HUES6 (cell line): ENCODE data around the gene DYSF.

Experiments
- H3K27ac ChIP-seq: 2 replicates; pipeline ENCODE4 v1.7.0; 2013; ENCODE audit warnings: low read depth, mild to moderate bottlenecking, low read length, inconsistent platforms
- H3K27me3 ChIP-seq: 2 replicates; pipeline ENCODE4 v1.6.1; 2013; ENCODE audit warnings: low read length; ENCODE audit not compliant: control insufficient read depth, insufficient read depth
- H3K36me3 ChIP-seq: 2 replicates; pipeline ENCODE4 v1.6.1; 2013; ENCODE audit warnings: low read length; ENCODE audit not compliant: control insufficient read depth, insufficient read depth
- H3K4me1 ChIP-seq: 2 replicates; pipeline ENCODE4 v1.6.1; 2013; ENCODE audit warnings: low read length; ENCODE audit not compliant: control insufficient read depth, insufficient read depth
- H3K4me3 ChIP-seq: 2 replicates; pipeline ENCODE4 v1.5.1; 2013; ENCODE audit warnings: low read depth, low read length
- H3K9ac ChIP-seq: one replicate; pipeline ENCODE4 v1.6.1; 2013; ENCODE audit warnings: mild to moderate bottlenecking, low read length
- H3K9me3 ChIP-seq: 2 replicates; pipeline ENCODE4 v1.6.1; 2013; ENCODE audit warnings: low read depth, low read length; ENCODE audit not compliant: control insufficient read depth, insufficient read depth

DYSF gene

GRCh38 chr2:71728036-71728435, 274.7 kb downstream of the DYSF start:
- Histone ChIP-seq H3K27ac (no peak overlapping the region), H3K4me3 (no peak overlapping the region), H3K9me3 (peaks cover 8% of the 10 kb centered on the region), H3K9ac (no peak overlapping the region), H3K36me3 (no peaks in the 10 kb centered on the region), H3K27me3 (no peaks in the 10 kb centered on the region), H3K4me1 (no peaks in the 10 kb centered on the region)

DNA sequence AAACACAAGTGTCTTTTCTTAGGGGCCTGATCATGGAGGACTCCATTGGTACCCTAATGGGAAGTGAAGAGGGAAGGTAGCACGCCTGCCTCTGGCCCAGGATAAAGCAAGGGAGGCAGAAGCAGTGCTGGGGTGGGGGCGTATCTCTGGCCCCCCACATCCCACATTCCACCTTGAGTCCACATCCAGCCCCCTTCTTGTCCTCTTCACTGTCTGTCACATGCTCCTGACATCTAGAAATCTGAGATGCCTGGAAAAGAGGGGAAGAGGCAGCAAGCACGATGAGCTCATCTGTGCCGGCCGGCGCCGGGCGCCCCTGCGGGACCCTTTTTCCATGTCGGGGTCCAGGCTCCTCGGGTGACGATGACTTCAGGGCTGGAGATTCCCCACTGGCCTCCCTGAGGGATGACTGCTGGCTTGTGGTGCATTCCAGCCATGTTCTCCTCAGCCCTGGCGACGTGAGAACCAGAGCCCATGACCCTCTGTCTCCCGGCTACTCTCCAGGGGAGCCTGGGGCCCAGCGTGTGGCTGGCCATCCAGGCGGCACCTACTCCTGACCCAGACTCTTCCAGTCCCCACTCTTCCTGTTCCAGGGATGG, 277.5 kb downstream of the DYSF start:
- H3K9me3 ChIP-seq = no peaks in the 10 kb centered on the region
- H3K4me1 ChIP-seq = no peaks in the 10 kb centered on the region
- H3K4me3 ChIP-seq = no peak overlapping the region
- H3K27me3 ChIP-seq = no peaks in the 10 kb centered on the region
- H3K9ac ChIP-seq = no peak overlapping the region
- no peak overlapping the region for H3K27ac ChIP-seq
- H3K36me3 ChIP-seq = no peaks in the 10 kb centered on the region

DNA sequence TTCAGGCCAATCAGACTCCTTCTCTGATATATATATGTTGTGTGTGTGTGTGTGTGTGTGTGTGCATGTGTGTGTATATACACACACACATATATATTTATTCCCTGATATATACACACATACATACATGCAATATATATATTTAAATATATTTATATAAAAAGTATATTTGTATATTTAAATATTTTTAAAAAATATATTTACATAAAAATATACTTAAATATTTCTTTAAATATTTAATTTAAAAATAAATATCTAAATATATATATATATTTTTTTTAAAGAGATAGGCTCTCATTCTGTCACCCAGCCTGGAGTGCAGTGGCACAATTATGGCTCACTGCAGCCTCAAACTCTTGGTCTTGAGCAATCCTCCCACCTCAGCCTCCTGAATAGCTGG, 281.3 kb downstream of the DYSF start:
- no peak overlapping the region for H3K4me3 ChIP-seq
- no peaks in the 10 kb centered on the region for H3K4me1 ChIP-seq
- no peaks in the 10 kb centered on the region for H3K27me3 ChIP-seq
- H3K27ac ChIP-seq = no peak overlapping the region
- no peak overlapping the region for H3K9ac ChIP-seq
- no peaks in the 10 kb centered on the region for H3K9me3 ChIP-seq
- H3K36me3 ChIP-seq = no peaks in the 10 kb centered on the region

- Histone ChIP-seq H3K4me1 (no peaks in the 10 kb centered on the region), H3K27ac (no peak overlapping the region), H3K36me3 (no peaks in the 10 kb centered on the region), H3K27me3 (no peaks in the 10 kb centered on the region), H3K9ac (no peak overlapping the region), H3K4me3 (no peak overlapping the region), H3K9me3 (peaks cover 1% of the 10 kb centered on the region)
Measured at GRCh38 chr2:71735676-71736075, 282.3 kb downstream of the DYSF start.
